H9 (cell line): ENCODE results near the gene MAN1B1. TPM values are rescaled to one million over a fixed set of nuclear protein-coding genes. Genes with fewer than 3 reads are reported as not detected.

Experiments
- DNase-seq: peaks from one replicate; pipeline ENCODE4 v3.0.0-alpha.2; 2017
- H2AFZ ChIP-seq: one replicate; pipeline ENCODE4 v1.6.1; 2013; ENCODE audit warnings: mild to moderate bottlenecking, low read length, control low read depth, moderate library complexity
- H2AK5ac ChIP-seq: 2 replicates; pipeline ENCODE4 v1.6.1; 2013; ENCODE audit warnings: low read length, control low read depth, mixed read lengths; ENCODE audit not compliant: insufficient read length
- H2BK120ac ChIP-seq: one replicate; pipeline ENCODE4 v1.6.1; 2013; ENCODE audit warnings: low read depth, mild to moderate bottlenecking, low read length, control low read depth, inconsistent platforms; ENCODE audit not compliant: poor library complexity, severe bottlenecking
- H2BK12ac ChIP-seq: 2 replicates; pipeline ENCODE4 v1.6.1; 2013; ENCODE audit warnings: low read length, control low read depth, mixed read lengths, low read depth; ENCODE audit not compliant: insufficient read length
- H2BK15ac ChIP-seq: 2 replicates; pipeline ENCODE4 v1.6.1; 2013; ENCODE audit warnings: low read depth, low read length, control low read depth
- H2BK20ac ChIP-seq: one replicate; pipeline ENCODE4 v1.6.1; 2013; ENCODE audit warnings: low read depth, mild to moderate bottlenecking, low read length, control low read depth, inconsistent platforms; ENCODE audit not compliant: poor library complexity, severe bottlenecking
- H2BK5ac ChIP-seq: 2 replicates; pipeline ENCODE4 v1.6.1; 2013; ENCODE audit warnings: low read length, control low read depth, mixed read lengths; ENCODE audit not compliant: insufficient read length
- H3K14ac ChIP-seq: 2 replicates; pipeline ENCODE4 v1.6.1; 2013; ENCODE audit warnings: low read length, control low read depth; ENCODE audit not compliant: insufficient read depth
- H3K18ac ChIP-seq: 2 replicates; pipeline ENCODE4 v1.6.1; 2013; ENCODE audit warnings: low read depth, mild to moderate bottlenecking, mixed read lengths, low read length, control low read depth; ENCODE audit not compliant: insufficient read length
- H3K23ac ChIP-seq: 2 replicates; pipeline ENCODE4 v1.6.1; 2013; ENCODE audit warnings: low read length, control low read depth, mixed read lengths, low read depth; ENCODE audit not compliant: insufficient read length
- H3K23me2 ChIP-seq: 2 replicates; pipeline ENCODE4 v1.6.1; 2013; ENCODE audit warnings: low read depth, mild to moderate bottlenecking, mixed read lengths, low read length, control low read depth; ENCODE audit not compliant: insufficient read length, poor library complexity, severe bottlenecking
- H3K27ac ChIP-seq: 2 replicates; pipeline ENCODE4 v1.5.1; 2013; ENCODE audit warnings: low read length, control low read depth, mixed read lengths, low read depth; ENCODE audit not compliant: insufficient read length
- H3K27me3 ChIP-seq: 2 replicates; pipeline ENCODE4 v1.6.1; 2013; ENCODE audit warnings: low read length, control low read depth, inconsistent platforms; ENCODE audit not compliant: insufficient read depth
- H3K4ac ChIP-seq: 2 replicates; pipeline ENCODE4 v1.6.1; 2013; ENCODE audit warnings: low read depth, mild to moderate bottlenecking, control low read depth, inconsistent platforms, low read length, moderate library complexity
- H3K4me1 ChIP-seq: 2 replicates; pipeline ENCODE4 v1.6.1; 2013; ENCODE audit warnings: low read length, control low read depth, inconsistent platforms; ENCODE audit not compliant: insufficient read depth
- H3K4me2 ChIP-seq: 2 replicates; pipeline ENCODE4 v1.6.1; 2013; ENCODE audit warnings: low read length, control low read depth, mixed read lengths; ENCODE audit not compliant: insufficient read length, insufficient read depth
- H3K56ac ChIP-seq: 2 replicates; pipeline ENCODE4 v1.6.1; 2013; ENCODE audit warnings: low read depth, mild to moderate bottlenecking, mixed read lengths, low read length, control low read depth; ENCODE audit not compliant: insufficient read length
- H3K79me1 ChIP-seq: 2 replicates; pipeline ENCODE4 v1.6.1; 2013; ENCODE audit warnings: low read depth, mild to moderate bottlenecking, moderate library complexity, low read length, control low read depth, inconsistent platforms; ENCODE audit not compliant: insufficient read depth, poor library complexity, severe bottlenecking
- H3K79me2 ChIP-seq: 2 replicates; pipeline ENCODE4 v1.6.1; 2013; ENCODE audit warnings: low read length, control low read depth, inconsistent platforms; ENCODE audit not compliant: insufficient read depth
- H3K9ac ChIP-seq: 2 replicates; pipeline ENCODE4 v1.6.1; 2013; ENCODE audit warnings: low read length, control low read depth, mixed read lengths; ENCODE audit not compliant: insufficient read length; ENCODE audit errors: extremely low read depth
- H3K9me3 ChIP-seq: one replicate; pipeline ENCODE4 v1.6.1; 2013; ENCODE audit warnings: low read depth, low read length, inconsistent platforms; ENCODE audit not compliant: control insufficient read depth
- H3T11ph ChIP-seq: one replicate; pipeline ENCODE4 v1.6.1; 2013; ENCODE audit warnings: mild to moderate bottlenecking, low read length, control low read depth, inconsistent platforms
- H4K20me1 ChIP-seq: one replicate; pipeline ENCODE4 v1.6.1; 2013; ENCODE audit not compliant: control insufficient read depth, insufficient read length, insufficient read depth
- H4K5ac ChIP-seq: 2 replicates; pipeline ENCODE4 v1.6.1; 2013; ENCODE audit warnings: low read depth, mild to moderate bottlenecking, mixed read lengths, low read length, control low read depth; ENCODE audit not compliant: insufficient read length
- H4K8ac ChIP-seq: replicated peaks from 2 replicates; pipeline ENCODE4 v1.6.1; 2013; ENCODE audit warnings: low read length, control low read depth, mixed read lengths, low read depth; ENCODE audit not compliant: insufficient read length
- H4K91ac ChIP-seq: 2 replicates; pipeline ENCODE4 v1.6.1; 2013; ENCODE audit warnings: low read depth, mild to moderate bottlenecking, moderate library complexity, mixed read lengths, low read length, control low read depth; ENCODE audit not compliant: insufficient read length
- H3K27ac Mint-ChIP-seq, 3 experiments: 2 replicates in 2 of 3; 3 replicates in 1 of 3; pipeline ENCODE4 v1.8.0; 2020 to 2021; ENCODE audit warnings: mixed read lengths in 3 of 3, mild to moderate bottlenecking in 1 of 3, moderate library complexity in 1 of 3
- H3K27me3 Mint-ChIP-seq: 2 replicates; pipeline ENCODE4 v1.8.0; 2021; ENCODE audit warnings: low read depth, mild to moderate bottlenecking, moderate library complexity, mixed read lengths
- H3K36me3 Mint-ChIP-seq, 3 experiments: 2 replicates in 2 of 3; 3 replicates in 1 of 3; pipeline ENCODE4 v1.8.0; 2020 to 2021; ENCODE audit warnings: low read depth in 3 of 3, mixed read lengths in 3 of 3; ENCODE audit not compliant: insufficient read depth in 1 of 3
- H3K4me1 Mint-ChIP-seq, 2 experiments: 2 replicates each; pipeline ENCODE4 v1.8.0; 2020; ENCODE audit warnings: mixed read lengths in 2 of 2
- H3K4me3 Mint-ChIP-seq, 2 experiments: 2 replicates in 1 of 2; 3 replicates in 1 of 2; pipeline ENCODE4 v1.8.0; 2020 to 2021; ENCODE audit warnings: mild to moderate bottlenecking in 2 of 2, mixed read lengths in 2 of 2, moderate library complexity in 1 of 2
- H3K9me3 Mint-ChIP-seq, 2 experiments: 2 replicates in 1 of 2; 3 replicates in 1 of 2; pipeline ENCODE4 v1.8.0; 2020; ENCODE audit warnings: mild to moderate bottlenecking in 2 of 2, mixed read lengths in 2 of 2, moderate library complexity in 1 of 2
- WGBS: extraction: QIAGEN DNeasy Blood & Tissue Kit; methylation state at CpG from one replicate; pipeline ENCODE4 v1.1.7; 2013; ENCODE audit warnings: missing lambda C conversion rate, low lambda C conversion rate, mixed read lengths; ENCODE audit not compliant: insufficient read length; ENCODE audit errors: extremely low coverage; 5-methylcytosine and 5-hydroxymethylcytosine counted together
- total RNA-seq: library from RNA; stranded (reverse); gene quantifications from 2 replicates; pipeline ENCODE4 v1.2.1, GENCODE V29; 2021
- TF ChIP-seq, protein P1 (sequence below): fragments of 200-600 bp; sonication (generic); conservative IDR thresholded peaks from 3 replicates; pipeline ENCODE4 v1.8.0; 2021; ENCODE audit warnings: antibody characterized with exemption, mild to moderate bottlenecking

Gene MAN1B1
- total RNA-seq, 1 experiment from 2014 or later = 34.9 TPM

DNA sequence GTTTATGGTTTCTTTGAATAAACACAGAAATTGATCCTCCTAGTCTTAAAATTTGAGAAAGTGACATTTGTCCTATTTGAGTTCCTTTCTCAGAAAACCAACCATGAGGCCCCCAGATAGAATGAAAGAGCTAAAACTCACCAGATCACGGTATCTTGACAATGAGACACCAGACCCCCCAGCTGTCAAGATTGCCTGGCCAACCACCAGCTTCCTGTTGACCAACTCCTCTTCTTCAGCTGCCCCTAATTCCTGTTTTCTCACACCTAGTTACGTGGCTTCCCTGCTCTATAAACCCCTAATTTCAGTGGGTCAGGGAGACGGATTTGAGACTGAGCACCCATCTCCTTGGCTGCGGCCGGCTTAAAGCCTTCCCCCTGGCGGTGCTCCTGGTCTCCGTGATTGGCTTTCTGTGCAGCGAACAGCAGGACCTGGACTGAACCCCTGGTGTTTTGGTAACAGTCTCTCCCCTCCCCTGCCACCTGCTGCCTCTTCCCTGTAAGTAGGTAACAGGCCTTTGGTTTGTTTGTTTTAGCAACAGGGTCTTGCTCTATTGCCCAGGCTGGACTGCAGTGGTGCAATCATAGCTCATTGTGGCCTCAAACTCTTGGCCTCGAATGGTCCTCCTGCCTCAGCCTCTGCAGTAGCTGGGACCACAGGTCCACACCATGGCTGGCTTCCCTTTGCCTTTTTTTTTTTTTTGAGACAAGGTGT, 28.1 kb upstream of the MAN1B1 start:
- Histone ChIP-seq H3K4ac (no peak overlapping the region), H3K9me3 (no peaks in the 10 kb centered on the region), H4K5ac (no peak overlapping the region), H3K4me1 (no peaks in the 10 kb centered on the region), H4K91ac (no peak overlapping the region), H3K79me1 (no peaks in the 10 kb centered on the region), H3K18ac (no peak overlapping the region), H3T11ph (no peak overlapping the region), H2AK5ac (no peak overlapping the region), H3K14ac (no peak overlapping the region), H3K56ac (no peak overlapping the region), H4K8ac (no peak overlapping the region), H2BK120ac (no peak overlapping the region), H3K79me2 (no peaks in the 10 kb centered on the region), H3K9ac (no peak overlapping the region), H3K23me2 (peaks cover 6% of the 10 kb centered on the region), H4K20me1 (no peaks in the 10 kb centered on the region), H3K4me2 (no peak overlapping the region), H2BK5ac (no peak overlapping the region), H2BK20ac (no peak overlapping the region), H3K27me3 (no peaks in the 10 kb centered on the region; the same call in 1 of the 2 replicates), H2AFZ (no peak overlapping the region), H2BK15ac (no peak overlapping the region), H3K23ac (no peak overlapping the region), H2BK12ac (no peak overlapping the region), H3K27ac (no peak overlapping the region)
- TF ChIP-seq, protein P1, sequence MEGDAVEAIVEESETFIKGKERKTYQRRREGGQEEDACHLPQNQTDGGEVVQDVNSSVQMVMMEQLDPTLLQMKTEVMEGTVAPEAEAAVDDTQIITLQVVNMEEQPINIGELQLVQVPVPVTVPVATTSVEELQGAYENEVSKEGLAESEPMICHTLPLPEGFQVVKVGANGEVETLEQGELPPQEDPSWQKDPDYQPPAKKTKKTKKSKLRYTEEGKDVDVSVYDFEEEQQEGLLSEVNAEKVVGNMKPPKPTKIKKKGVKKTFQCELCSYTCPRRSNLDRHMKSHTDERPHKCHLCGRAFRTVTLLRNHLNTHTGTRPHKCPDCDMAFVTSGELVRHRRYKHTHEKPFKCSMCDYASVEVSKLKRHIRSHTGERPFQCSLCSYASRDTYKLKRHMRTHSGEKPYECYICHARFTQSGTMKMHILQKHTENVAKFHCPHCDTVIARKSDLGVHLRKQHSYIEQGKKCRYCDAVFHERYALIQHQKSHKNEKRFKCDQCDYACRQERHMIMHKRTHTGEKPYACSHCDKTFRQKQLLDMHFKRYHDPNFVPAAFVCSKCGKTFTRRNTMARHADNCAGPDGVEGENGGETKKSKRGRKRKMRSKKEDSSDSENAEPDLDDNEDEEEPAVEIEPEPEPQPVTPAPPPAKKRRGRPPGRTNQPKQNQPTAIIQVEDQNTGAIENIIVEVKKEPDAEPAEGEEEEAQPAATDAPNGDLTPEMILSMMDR = no peak
- peaks cover 2 to 7% of the 10 kb centered on the region in 2 experiments for H3K4me1 Mint-ChIP-seq
- H3K9me3 Mint-ChIP-seq = no peaks in the 10 kb centered on the region
- H3K4me3 Mint-ChIP-seq = no peak overlapping the region
- no CpG with 5 or more reads among the region's 9 CpGs for WGBS
- peaks cover 35% of the 10 kb centered on the region for H3K27me3 Mint-ChIP-seq
- DNase-seq = no peak
- no peak overlapping the region for H3K27ac Mint-ChIP-seq
- no peaks in the 10 kb centered on the region for H3K36me3 Mint-ChIP-seq
